Activated naive CD4-positive, alpha-beta T cell treated with anti-CD3 and anti-CD28 coated beads, Interleukin-2, amount 50 U/mL, for 16 hours (primary cell): ENCODE measurements around the gene TRMT1L.

Experiments
- DNase-seq: peaks from one replicate; pipeline ENCODE4 v3.0.0-alpha.2; 2020

The TRMT1L gene

DNA sequence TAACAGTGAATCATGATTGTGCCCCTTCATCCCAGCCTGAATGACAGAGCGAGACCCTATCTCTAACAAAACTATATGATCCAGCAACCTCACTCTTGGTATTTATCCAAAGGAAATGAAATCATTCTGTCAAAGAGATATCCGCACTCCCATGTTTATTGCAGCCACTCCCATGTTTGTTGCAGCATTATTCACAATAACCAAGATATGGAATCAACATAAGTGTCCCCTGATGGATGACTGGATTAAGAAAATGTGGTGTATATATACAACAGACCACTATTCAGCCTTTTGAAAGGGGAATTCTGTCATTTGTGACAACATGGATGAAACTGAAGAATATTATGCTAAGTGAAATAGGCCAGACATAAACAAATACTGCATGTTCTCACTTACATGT, 44.4 kb downstream of the TRMT1L start:
- no peak for DNase-seq

DNA sequence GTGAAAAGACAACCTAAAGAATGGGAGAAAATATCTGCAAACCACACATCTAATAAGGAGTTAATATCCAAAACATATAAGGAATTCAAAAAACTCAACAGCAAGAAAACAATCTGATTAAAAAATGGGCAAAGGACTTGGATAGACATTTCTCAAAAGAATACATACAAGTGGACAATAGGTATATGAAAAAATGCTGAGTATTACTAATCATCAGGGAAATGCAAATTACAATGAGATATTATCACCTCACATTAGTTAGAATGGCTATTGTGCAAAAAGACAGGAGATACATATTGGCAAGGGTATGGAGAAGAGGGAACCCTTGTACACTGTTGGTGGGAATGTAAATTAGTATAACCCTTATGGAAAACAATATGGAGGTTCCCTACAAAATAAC, 44.9 kb downstream of the TRMT1L start:
- DNase-seq, result no peak

DNA sequence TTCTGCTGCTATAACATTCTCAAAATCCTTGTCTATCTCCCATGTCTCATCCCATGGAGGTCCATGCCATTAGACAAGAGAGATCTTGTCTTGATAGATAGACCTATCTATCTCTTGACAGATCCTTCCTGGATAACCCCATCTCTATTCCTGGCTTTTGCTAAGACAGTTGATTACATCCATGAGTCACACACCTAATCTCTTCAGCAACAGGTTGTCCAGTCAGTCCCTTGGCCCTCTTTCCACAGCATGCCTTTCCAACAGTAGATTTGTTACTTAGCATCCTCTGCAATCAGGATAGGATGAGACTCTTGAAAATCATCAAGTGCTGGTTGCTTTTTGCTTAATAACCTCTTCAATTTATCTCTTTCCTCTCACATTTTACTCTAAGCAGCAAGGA, 46.6 kb downstream of the TRMT1L start:
- DNase-seq, result no peak

DNA sequence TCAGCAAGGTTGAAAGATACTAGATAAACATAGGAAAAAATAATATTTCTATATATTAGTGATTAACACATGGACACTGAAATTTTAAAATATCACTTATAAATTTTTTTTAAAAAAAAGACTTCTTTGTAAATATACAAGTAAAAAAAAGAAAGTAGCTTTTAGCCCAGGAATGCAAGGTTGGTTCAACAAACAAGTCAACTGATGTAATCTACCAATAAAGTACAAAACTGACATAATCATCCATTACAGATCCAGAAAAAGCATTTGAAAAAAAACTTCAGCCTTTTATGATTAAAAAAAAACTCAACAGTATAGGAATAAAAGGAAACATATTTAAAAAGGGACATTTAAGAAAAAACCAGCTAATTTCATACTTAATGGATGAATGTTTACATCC, 48.4 kb downstream of the TRMT1L start:
- DNase-seq, result no peak

DNA sequence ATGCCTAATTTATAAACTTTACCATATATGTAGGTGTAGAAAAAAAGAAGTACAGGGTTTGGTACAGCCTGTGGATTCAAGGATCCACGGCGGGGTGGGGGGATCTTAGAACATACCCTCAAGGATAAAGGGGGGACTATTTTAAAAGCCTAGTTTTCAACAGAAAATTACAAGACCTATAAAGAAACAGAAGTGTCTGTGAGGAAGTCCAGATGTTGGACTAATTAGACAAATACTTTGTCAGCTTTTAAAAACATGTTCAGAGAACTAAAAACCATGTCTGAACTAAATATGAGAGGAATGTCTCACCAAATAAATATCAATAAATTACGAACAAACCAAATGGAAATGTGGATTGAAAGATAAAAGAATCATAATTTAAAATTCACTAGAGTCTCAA, 51.6 kb downstream of the TRMT1L start:
- DNase-seq, result no peak

DNA sequence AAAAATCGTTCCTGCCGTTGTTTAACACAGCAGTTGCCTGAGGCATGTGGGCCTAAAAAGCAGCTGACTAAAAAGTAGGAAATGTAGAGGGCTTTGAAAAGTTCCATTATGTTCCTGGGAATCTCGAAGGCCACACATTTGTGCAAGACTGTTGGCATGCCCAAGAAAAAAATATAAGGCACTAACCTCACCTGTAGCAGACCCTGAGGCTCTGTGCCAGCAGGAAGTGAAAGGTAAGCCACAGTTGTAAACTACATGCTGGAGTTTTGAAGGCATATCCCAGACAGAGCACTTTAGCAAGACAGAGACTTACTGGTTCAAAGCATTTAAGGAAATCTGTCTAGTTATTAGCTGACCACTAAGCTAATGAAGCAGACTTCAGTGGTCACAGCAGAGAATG, 52.7 kb downstream of the TRMT1L start:
- DNase-seq, result no peak

DNA sequence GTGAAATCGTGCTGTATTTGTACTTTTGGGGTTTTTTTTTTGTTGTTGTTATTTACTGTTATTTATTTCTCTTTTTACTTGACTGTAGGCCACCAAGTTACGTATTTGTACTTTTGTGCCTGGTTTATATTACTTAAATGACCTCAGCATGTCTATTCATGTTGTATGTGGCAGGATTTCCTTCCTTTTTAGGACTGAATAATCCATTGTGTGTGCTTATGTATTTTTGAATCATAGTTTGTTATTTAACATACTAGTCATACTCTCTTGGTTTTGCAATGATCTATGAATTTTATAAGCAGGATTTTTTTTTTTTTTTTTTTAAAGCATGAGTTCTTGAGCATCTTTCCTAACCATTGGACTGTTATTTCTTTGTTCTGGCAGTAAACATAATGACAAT, 60.2 kb downstream of the TRMT1L start:
- no peak for DNase-seq

DNA sequence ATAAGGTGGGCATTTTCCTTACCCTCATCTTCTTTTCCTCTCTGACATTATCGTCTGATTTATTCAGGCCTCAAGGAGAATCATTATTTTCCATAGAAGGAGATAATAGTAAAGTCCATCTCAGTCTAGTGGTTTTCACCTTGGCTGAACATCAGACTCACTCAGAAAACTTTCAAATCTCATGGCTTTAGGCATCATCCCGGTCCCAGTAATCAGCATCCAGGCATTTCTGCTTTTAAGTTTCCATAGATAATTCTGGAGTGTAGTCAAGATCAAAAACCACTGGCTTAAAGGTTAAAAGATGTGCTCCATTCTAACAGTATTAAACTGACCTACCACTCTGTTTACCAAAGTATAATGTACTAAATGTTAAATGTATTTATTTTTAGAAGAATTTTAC, 62.0 kb downstream of the TRMT1L start:
- DNase-seq, result no peak

DNA sequence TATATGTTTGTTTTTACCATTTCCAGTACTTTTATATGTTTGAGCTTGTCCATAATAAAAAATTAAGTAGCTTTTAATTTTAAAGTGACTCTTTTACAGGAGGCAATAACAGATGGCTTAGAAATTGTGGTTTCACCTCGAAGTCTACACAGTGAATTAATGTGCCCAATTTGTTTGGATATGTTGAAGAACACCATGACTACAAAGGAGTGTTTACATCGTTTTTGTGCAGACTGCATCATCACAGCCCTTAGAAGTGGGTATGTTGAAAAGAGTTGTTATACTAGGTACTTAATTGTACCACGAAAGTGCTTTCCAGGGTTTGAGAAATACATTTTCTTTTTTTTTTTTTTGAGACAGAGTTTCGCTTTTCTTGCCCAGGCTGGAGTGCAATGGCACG, 65.3 kb downstream of the TRMT1L start:
- DNase-seq, result no peak

DNA sequence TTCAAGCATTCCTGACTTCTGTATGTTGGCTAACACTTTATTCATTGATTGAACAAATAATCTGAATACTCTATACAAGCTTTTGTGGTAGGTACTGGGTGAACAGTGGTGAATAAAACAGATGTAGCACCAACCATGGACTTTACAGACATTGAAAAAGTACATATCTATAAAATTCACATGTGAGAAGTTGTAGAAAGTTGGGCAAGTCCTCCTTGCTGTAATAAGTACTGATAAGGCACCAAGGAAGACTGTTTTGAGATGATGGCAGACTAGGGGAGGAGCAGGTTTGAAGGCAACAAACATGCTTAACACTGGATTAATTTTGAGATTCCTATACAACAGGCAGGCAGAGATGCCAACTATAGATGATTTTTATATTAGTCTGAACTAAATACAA, 69.0 kb downstream of the TRMT1L start:
- no peak for DNase-seq

DNA sequence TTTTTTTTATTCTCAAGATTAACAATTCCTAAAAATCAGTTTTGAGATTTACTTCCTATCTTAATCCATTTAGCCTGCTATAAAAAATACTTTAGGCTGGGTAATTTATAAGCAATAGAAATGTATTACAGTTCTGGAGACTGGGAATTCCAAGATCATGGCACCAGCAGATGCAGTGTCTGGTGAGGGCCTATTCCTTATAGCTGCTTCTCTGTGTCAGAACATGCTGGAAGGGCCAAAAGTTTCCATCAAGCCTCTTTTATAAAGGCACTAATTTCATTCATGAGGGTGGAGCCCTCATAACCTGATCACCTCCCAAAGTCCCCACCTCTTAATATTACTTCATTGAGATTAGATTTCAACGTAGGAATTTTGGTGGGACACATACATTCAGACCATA, 69.7 kb downstream of the TRMT1L start:
- no peak for DNase-seq

DNA sequence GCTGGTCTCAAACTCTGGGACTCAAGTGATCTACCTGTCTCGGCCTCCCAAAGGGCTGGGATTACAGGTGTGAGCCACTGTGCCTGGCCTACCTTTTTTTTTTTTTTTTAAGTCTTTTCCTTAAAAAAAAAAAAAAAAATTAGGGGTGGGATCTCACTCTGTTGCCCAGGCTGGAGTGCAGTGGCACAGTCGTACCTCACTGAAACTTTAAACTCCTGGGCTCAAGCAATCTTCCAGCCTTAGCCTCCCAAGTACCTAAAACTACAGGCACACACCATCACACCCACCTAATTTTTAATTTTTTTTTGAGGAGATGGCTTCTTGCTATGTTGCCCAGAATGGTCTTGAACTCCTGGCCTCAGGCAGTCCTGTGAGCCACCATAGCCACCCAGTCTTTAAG, 72.9 kb downstream of the TRMT1L start:
- DNase-seq, result no peak

DNA sequence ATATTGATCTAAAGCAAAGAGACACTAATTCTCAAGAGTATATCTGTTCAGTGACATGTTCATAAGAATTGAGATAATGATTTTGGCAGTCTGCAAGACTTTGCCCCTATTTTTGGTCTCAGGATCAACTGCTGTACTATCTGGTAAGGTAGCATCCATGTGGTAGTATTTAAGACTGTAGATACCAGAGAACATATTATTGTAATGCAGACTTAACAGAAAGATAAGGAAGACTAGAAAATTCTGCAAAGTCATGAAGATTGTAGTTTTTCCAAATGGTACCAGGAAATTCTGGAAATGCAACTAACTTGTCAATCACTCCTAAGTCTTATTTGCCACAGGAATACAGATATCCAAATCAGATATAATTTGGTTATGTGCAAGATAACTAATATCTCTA, 76.3 kb downstream of the TRMT1L start:
- DNase-seq, result no peak

DNA sequence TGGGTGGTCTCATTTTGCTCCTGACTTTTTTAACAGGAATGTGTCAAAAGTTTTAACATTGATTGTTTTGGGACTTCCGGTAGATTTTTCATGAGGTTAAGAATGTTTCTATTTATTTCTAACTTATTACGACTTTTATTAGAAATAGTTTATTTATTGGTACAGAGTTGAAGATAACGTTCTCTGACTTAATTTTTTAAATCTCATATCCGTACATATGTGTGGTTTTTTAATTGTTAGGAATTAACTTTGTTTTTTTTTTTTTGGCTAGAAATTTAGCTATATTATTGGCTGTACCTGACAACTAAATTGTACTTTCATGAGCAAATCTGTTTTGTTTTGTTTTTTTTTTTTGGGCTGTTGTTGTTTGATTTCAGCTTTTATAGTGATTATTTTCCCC, 79.4 kb downstream of the TRMT1L start:
- DNase-seq, result no peak

DNA sequence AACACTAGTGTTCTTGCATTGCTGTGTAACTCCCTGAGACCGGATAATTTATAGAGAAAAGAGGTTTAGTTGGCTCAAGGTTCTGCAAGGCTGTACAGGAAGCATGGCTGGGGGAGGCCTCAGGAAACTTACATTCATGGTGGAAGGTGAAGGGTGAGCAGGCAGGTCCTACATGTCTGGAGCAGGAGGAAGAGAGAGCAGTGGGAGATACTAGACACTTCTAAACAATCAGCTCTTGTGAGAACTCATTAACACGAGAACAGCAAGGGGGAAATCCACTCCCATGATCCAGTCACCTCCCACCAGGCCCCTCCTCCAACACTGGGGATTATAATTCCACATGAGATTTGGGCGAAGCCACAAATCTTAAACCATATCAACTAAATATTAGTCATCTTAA, 81.3 kb downstream of the TRMT1L start:
- DNase-seq, result no peak

DNA sequence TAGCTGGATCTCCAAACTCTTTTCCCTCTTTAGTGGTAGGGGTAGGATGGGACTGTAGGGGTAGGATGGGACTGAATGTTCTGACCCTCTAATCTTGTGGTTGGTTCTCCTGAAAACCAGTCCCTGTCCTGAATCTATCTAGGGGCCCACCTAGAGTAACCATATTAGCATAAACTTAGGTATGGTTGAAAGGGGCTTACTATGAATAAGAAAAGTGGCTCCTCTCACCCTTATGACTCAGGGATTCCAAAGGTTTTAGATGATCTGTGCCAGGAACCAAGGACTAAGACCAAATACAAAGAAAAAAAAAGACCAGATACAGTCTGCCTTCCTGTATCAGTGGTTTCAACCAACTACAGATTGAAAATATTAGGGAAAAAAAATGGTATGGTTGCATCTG, 82.4 kb downstream of the TRMT1L start:
- no peak for DNase-seq

DNA sequence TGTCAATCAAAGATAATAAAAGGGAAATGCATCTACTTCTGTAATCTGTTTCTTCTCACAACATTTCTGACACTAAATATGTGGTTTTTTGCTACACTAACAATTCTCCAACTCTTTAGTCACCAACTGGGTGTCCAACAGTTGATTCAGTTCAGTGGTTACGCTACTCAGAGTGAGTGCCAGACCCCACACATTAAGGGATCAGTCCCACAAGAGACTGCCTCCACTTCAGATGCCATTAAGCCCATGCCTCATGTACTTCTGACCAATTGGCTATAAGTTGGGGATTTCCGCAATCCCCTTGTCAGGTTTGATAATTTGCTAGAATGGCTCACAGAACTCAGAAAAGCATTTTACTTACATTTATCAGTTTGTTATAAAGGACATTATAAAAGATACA, 83.0 kb downstream of the TRMT1L start:
- DNase-seq, result no peak

DNA sequence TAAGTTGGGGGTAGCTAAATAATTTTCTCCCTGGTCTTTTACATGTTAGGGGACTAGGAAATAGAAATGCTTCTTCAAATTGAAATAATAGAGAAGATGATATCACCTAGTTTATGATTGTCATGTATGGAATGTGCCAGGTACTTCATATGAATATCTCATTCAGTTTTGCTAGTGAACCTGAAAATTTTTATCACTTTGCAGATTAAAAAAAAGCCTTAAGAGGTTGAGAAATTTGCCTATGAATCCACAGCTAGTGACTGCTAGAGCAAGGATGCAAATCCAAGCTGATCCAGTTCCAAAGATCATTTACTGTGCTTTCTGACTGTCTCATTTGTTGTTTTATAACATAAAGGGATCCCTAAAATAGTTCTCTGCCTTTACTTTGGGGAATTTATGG, 86.7 kb downstream of the TRMT1L start:
- DNase-seq, result no peak

DNA sequence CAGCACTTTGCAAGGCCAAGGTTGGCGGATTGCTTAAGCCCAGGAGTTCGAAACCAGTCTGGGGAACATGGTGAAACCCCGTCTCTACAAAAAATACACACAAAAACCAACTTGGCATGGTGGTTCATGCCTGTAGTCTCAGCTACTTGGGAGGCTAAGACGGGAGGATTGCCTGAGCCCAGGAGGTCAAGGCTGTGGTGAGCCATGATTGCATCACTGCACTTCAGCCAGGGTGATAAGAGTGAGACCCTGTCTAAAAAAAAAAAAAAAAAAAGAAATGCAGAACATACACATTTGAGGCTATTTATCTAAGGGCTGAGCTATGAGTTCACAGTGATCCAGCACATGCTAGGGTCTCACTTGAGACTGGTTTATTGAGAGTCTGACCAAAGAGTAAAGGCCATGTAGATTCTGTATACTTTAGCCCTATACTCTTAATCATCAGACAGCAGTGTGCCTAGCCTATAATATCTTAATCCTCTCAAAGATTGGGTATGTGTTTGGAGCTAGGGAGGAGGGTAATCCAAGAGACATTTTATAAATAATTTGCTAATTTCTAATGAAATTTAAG, 87.5 kb downstream of the TRMT1L start:
- no peak for DNase-seq

DNA sequence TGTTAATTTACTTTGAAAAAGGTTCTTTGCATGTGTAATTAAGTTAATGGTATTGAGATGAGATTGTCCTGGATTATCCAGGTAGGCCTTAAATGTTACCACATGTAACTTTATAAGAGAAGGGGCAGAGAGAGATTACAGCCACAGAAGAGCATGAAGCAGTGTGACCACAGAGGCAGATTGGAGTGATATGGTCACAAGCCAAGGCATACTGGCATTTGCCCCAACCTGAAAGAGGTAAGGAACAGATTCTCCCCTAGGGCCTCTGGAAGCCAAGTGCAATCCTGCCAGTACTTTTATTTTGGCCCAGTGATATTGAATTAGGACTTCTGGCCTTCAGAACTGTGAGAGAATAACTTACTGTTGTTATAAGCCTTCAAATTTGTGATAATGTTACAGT, 88.4 kb downstream of the TRMT1L start:
- no peak for DNase-seq
